Activated naive CD8-positive, alpha-beta T cell treated with anti-CD3 and anti-CD28 coated beads for 36 hours (primary cell): ENCODE data around the gene SEC23B. TPM values are rescaled to one million over a fixed set of nuclear protein-coding genes. Genes with fewer than 3 reads are reported as not detected.
A peak's percentile ranks its signal among the peaks of the same experiment; 100 is the strongest.
"Not testable (repeated sequence)": the region's sequence is repeated elsewhere in the genome, so short reads cannot be mapped to it uniquely, and the experiment has no call there.

Experiments used
- DNase-seq: peaks from one replicate; pipeline ENCODE4 v3.0.0; 2021
- H3K27ac Mint-ChIP-seq: one replicate; pipeline ENCODE4 v1.8.0; 2022; ENCODE audit warnings: mild to moderate bottlenecking, moderate library complexity, mixed read lengths
- H3K27me3 Mint-ChIP-seq: one replicate; pipeline ENCODE4 v1.8.0; 2022; ENCODE audit warnings: mild to moderate bottlenecking, mixed read lengths
- H3K36me3 Mint-ChIP-seq: one replicate; pipeline ENCODE4 v1.8.0; 2021; ENCODE audit warnings: mild to moderate bottlenecking, mixed read lengths
- H3K4me1 Mint-ChIP-seq: one replicate; pipeline ENCODE4 v1.8.0; 2021; ENCODE audit warnings: mixed read lengths
- H3K4me3 Mint-ChIP-seq: one replicate; pipeline ENCODE4 v1.8.0; 2022; ENCODE audit warnings: mild to moderate bottlenecking, moderate library complexity, mixed read lengths
- H3K9me3 Mint-ChIP-seq: one replicate; pipeline ENCODE4 v1.8.0; 2022; ENCODE audit warnings: mixed read lengths
- total RNA-seq, 2 experiments: library from RNA; stranded (reverse); gene quantifications; one replicate each; pipeline ENCODE4 v1.2.3, GENCODE V29; 2021

Gene SEC23B
- total RNA-seq, 2 experiments from 2014 or later = 81.9 to 92.0 TPM

DNA sequence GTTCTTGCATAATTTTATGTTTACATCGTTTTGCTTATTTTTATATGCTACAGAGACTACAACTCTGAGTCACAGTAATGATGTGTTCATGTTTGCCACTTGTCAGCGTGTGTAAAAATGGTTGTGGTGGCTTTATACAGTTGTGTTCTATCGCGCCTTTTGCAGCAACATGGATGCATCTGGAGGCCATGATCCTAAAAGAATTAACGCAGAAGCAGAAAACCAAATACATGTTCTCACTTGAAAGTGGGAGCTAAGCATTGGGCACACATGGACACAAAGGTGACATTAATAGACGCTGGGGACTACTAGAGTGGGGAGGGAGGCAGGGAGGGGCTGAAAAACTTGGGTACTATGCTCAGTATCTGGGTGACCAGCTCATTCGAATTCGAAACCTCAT lies 996 bp upstream of the SEC23B start:
- H3K4me1 Mint-ChIP-seq = peaks cover 16% of the 10 kb centered on the region
- H3K4me3 Mint-ChIP-seq = peak overlapping the region; percentile 94
- H3K36me3 Mint-ChIP-seq = peaks cover 25% of the 10 kb centered on the region
- H3K27me3 Mint-ChIP-seq = peaks cover 15% of the 10 kb centered on the region
- peak overlapping the region; percentile 96 for H3K27ac Mint-ChIP-seq
- peak; percentile 17 for DNase-seq
- H3K9me3 Mint-ChIP-seq = no peaks in the 10 kb centered on the region

GRCh38 chr20:18511571-18511970 lies 3.8 kb downstream of the SEC23B start:
- no peak for DNase-seq
- Mint-ChIP-seq H3K27ac (no peak overlapping the region), H3K4me1 (peaks cover 19% of the 10 kb centered on the region), H3K36me3 (peaks cover 39% of the 10 kb centered on the region), H3K4me3 (no peak overlapping the region), H3K27me3 (peaks cover 3% of the 10 kb centered on the region), H3K9me3 (no peaks in the 10 kb centered on the region)

DNA sequence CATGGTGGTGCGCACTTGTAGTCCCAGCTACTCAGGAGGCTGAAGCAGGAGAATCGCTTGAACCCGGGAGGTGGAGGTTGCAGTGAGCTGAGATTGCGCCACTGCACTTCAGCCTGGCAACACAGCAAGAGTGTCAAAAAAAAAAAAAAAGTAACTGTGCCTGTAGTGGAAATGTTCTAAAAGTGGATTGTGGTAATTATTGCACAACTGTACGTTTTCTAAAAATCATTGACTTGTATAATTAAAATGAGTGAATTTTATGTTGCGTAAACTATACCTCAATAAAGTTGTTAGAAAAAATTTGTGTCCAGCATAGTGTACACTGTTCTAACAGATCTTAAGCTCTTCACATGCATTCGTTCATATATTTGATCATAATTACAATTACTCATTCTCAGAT lies 5.5 kb downstream of the SEC23B start:
- DNase-seq = no peak
- Mint-ChIP-seq H3K9me3 (no peaks in the 10 kb centered on the region), H3K27me3 (no peaks in the 10 kb centered on the region), H3K4me3 (no peak overlapping the region), H3K36me3 (peaks cover 38% of the 10 kb centered on the region), H3K4me1 (peaks cover 12% of the 10 kb centered on the region), H3K27ac (no peak overlapping the region)

DNA sequence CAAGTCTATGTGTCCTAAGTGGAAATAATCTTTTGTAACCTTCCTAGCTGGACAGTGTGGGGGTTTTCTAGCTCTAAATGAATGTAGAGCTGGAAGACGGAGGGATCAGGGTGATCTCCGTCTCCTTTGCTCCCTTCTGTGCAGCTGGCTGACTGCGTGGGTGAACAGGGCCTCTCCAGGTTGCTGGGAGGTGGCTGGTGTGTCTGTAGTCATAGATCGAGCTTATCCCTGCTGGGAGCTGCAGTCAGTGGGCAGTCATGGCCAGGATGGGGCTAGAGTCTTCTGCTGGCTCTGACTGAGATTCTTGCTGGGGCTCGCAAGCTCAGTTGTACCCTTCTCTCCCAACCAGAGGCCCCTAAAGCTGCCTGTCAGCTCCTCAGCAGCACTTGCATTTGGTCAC lies 6.4 kb downstream of the SEC23B start:
- Mint-ChIP-seq H3K27me3 (no peaks in the 10 kb centered on the region), H3K36me3 (peaks cover 38% of the 10 kb centered on the region), H3K4me1 (peaks cover 12% of the 10 kb centered on the region), H3K9me3 (no peaks in the 10 kb centered on the region), H3K27ac (no peak overlapping the region), H3K4me3 (no peak overlapping the region)
- no peak for DNase-seq

- DNase-seq = no peak
- no peak overlapping the region for H3K27ac Mint-ChIP-seq
- H3K27me3 Mint-ChIP-seq = no peaks in the 10 kb centered on the region
- H3K4me3 Mint-ChIP-seq = no peak overlapping the region
- H3K9me3 Mint-ChIP-seq = no peaks in the 10 kb centered on the region
- H3K36me3 Mint-ChIP-seq = peaks cover 21% of the 10 kb centered on the region
- H3K4me1 Mint-ChIP-seq = peaks cover 7% of the 10 kb centered on the region
Observed at GRCh38 chr20:18515973-18516372, 8.2 kb downstream of the SEC23B start.

DNA sequence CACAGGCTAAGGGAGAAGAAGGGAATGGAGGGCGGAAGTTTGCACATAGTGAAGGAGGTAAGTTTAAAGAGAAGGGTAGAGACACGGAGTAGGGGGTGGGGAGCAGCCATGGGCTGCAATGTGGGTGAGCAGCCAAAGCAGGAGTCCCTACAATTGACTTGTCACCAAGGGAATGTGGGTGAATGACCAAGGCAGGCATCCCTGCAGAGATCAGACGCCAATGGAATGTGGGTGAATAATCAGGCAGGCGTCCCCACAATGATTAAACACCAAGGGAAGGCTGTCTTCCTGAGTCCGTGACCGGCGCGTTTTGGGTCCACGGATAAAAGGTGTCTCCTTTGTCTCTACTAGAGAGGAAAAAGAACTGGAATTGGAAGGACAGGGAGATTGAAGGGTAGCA lies 14.3 kb downstream of the SEC23B start:
- H3K4me3 Mint-ChIP-seq, H3K27me3 Mint-ChIP-seq, H3K27ac Mint-ChIP-seq, DNase-seq, H3K4me1 Mint-ChIP-seq, H3K9me3 Mint-ChIP-seq: not testable (repeated sequence)
- H3K36me3 Mint-ChIP-seq = peaks cover 16% of the 10 kb centered on the region

DNA sequence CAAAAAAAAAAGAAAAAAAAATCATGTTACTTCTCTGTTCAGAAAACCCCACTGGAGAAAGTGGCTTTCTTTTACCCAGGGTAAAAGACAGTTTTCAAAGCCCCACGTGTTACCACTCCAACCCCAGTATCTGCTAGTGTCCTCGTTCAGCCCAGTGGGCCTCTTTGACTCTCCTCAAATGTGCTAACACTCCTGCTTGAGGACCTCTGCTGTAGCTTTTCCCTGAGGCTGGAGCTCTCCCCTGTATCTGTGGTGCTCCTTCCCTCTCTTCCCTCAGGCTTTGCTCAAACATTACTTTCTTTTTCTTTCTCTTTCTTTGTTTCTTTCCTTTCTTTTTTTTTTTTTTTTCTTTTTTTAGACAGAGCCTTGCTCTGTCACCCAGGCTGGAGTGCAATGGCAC lies 15.3 kb downstream of the SEC23B start:
- peaks cover 20% of the 10 kb centered on the region for H3K36me3 Mint-ChIP-seq
- no peaks in the 10 kb centered on the region for H3K27me3 Mint-ChIP-seq
- no peak overlapping the region for H3K4me3 Mint-ChIP-seq
- no peaks in the 10 kb centered on the region for H3K9me3 Mint-ChIP-seq
- no peak overlapping the region for H3K27ac Mint-ChIP-seq
- DNase-seq = no peak
- H3K4me1 Mint-ChIP-seq = no peaks in the 10 kb centered on the region

GRCh38 chr20:18524646-18525045 lies 16.9 kb downstream of the SEC23B start:
- Mint-ChIP-seq H3K27me3 (no peaks in the 10 kb centered on the region), H3K27ac (no peak overlapping the region), H3K9me3 (no peaks in the 10 kb centered on the region), H3K4me1 (no peaks in the 10 kb centered on the region), H3K4me3 (no peak overlapping the region), H3K36me3 (peaks cover 24% of the 10 kb centered on the region)
- no peak for DNase-seq

DNA sequence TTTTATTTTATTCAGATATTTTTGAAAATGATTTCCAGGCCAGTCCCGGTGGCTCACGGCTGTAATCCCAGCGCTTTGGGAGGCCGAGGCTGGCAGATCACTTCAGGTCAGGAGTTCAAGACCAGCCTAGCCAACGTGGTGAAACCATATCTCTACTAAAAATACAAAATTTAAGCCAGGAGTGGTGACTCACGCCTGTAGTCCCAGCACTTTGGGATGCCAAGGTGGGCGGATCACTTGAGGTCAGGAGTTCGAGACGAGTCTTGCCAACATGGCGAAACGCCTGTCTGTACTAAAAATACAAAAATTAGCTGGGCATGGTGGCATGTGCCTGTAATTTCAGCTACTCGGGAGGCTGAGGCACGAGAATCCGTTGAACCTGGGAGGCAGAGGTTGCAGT lies 19.0 kb downstream of the SEC23B start:
- not testable (repeated sequence) for H3K27me3 Mint-ChIP-seq, DNase-seq, H3K4me3 Mint-ChIP-seq, H3K9me3 Mint-ChIP-seq, H3K27ac Mint-ChIP-seq, H3K4me1 Mint-ChIP-seq
- peaks cover 28% of the 10 kb centered on the region for H3K36me3 Mint-ChIP-seq

- no peak overlapping the region for H3K27ac Mint-ChIP-seq
- H3K36me3 Mint-ChIP-seq = peaks cover 31% of the 10 kb centered on the region
Observed at GRCh38 chr20:18527339-18527738, 19.6 kb downstream of the SEC23B start.

DNA sequence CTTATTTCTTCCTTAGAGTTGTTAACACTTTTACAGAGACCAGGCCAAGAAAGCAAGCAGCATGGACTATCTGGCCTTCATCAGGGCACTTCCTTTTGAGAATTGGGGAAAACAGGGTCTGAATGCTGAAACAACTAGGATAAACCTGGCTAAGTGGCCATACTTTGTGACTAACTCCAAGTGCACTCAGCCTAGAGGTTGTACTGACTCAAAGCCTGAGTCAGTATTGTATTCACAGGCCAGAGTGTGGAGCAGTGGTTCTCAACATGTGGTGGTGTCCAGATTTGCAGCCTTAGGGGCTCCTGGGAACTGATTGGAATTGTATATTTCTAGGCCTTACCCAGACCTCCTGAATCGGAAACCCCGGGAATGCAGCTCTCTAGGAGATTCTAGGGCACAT lies 20.1 kb downstream of the SEC23B start:
- no peaks in the 10 kb centered on the region for H3K4me1 Mint-ChIP-seq

More at GRCh38 chr20:18527339-18527738, 19.6 kb downstream of the SEC23B start:
- no peaks in the 10 kb centered on the region for H3K4me1 Mint-ChIP-seq
- H3K27me3 Mint-ChIP-seq = no peaks in the 10 kb centered on the region
- no peak overlapping the region for H3K4me3 Mint-ChIP-seq
- DNase-seq = no peak
- H3K9me3 Mint-ChIP-seq = no peaks in the 10 kb centered on the region

DNA sequence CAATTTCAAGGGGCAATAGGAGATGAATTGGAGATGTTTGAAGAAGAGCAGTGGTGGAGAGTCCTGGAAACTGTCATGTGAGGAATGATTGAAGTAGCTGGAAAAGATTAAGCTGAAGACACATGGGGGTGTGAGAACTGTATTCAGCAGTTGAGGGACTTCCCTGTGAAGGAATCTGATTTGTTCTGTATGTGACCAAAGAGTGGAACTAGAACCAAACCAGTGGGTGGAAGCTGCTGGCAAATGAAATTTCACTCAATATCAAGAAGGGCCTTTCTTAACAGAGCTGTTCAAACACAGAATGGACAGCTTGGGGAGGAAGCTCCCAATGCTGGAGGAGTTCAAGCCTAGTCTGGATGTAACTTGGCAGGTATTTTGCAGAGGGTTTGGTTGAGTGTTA lies 21.3 kb downstream of the SEC23B start:
- H3K27ac Mint-ChIP-seq = no peak overlapping the region
- H3K9me3 Mint-ChIP-seq = no peaks in the 10 kb centered on the region
- H3K4me1 Mint-ChIP-seq = no peaks in the 10 kb centered on the region
- no peak for DNase-seq
- no peak overlapping the region for H3K4me3 Mint-ChIP-seq
- no peaks in the 10 kb centered on the region for H3K27me3 Mint-ChIP-seq
- H3K36me3 Mint-ChIP-seq = peaks cover 37% of the 10 kb centered on the region

More for the DNA sequence above, 20.1 kb downstream of the SEC23B start:
- H3K27me3 Mint-ChIP-seq = no peaks in the 10 kb centered on the region
- H3K4me3 Mint-ChIP-seq = no peak overlapping the region
- no peak for DNase-seq
- H3K27ac Mint-ChIP-seq = no peak overlapping the region
- peaks cover 36% of the 10 kb centered on the region for H3K36me3 Mint-ChIP-seq
- H3K9me3 Mint-ChIP-seq = no peaks in the 10 kb centered on the region

DNA sequence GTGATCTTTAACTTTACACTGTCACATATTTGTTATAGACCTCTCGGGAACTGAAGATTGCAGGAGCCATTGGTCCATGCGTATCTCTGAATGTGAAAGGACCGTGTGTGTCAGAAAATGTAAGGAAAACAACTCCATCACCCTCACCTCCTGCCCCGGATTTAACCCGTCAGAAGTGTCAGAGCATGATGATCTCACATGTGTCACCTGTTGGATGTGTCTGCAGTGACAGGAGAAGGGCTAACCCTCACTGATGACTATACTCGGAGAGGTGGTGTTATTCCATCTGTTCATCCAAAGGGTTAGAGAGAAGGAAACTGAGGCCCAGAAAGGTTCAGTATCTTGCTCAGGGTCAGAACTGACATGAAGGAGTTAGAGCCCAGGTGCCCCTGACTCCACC lies 24.9 kb downstream of the SEC23B start:
- DNase-seq = no peak
- H3K4me1 Mint-ChIP-seq = no peaks in the 10 kb centered on the region
- H3K36me3 Mint-ChIP-seq = peaks cover 32% of the 10 kb centered on the region
- H3K4me3 Mint-ChIP-seq = no peak overlapping the region
- H3K27me3 Mint-ChIP-seq = no peaks in the 10 kb centered on the region
- H3K27ac Mint-ChIP-seq = no peak overlapping the region
- no peaks in the 10 kb centered on the region for H3K9me3 Mint-ChIP-seq

- H3K27ac Mint-ChIP-seq = no peak overlapping the region
- no peak overlapping the region for H3K4me3 Mint-ChIP-seq
- H3K27me3 Mint-ChIP-seq = no peaks in the 10 kb centered on the region
- H3K36me3 Mint-ChIP-seq = peaks cover 31% of the 10 kb centered on the region
- H3K4me1 Mint-ChIP-seq = no peaks in the 10 kb centered on the region
- no peaks in the 10 kb centered on the region for H3K9me3 Mint-ChIP-seq
- DNase-seq = no peak
Observed at GRCh38 chr20:18533491-18533890, 25.8 kb downstream of the SEC23B start.

- H3K36me3 Mint-ChIP-seq = peaks cover 29% of the 10 kb centered on the region
- no peak overlapping the region for H3K4me3 Mint-ChIP-seq
- H3K27ac Mint-ChIP-seq = no peak overlapping the region
Observed at GRCh38 chr20:18533978-18534644, 26.4 kb downstream of the SEC23B start.

DNA sequence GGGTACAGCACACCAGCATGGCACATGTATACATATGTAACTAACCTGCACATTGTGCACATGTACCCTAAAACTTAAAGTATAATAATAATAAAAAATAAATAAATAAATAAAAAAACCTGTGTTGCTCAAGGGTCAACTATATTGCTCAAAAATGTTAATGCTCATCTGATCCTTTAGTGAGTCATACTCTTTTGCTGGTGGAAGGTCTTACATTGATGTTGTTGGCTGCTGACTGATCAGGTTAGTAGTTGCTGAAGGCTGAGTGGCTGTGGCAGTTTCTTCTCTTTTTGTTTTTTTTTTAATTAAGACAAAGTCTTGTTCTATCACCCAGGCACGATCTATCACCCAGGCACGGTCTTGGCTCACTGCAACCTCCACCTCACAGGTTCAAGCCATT lies 29.9 kb downstream of the SEC23B start:
- Mint-ChIP-seq H3K27ac (no peak overlapping the region), H3K4me1 (no peaks in the 10 kb centered on the region), H3K36me3 (peaks cover 29% of the 10 kb centered on the region), H3K9me3 (no peaks in the 10 kb centered on the region), H3K4me3 (no peak overlapping the region), H3K27me3 (no peaks in the 10 kb centered on the region)
- no peak for DNase-seq

More at GRCh38 chr20:18533978-18534644, 26.4 kb downstream of the SEC23B start:
- Mint-ChIP-seq H3K4me1 (no peaks in the 10 kb centered on the region), H3K27me3 (no peaks in the 10 kb centered on the region), H3K9me3 (no peaks in the 10 kb centered on the region)
- no peak for DNase-seq
